Smooth muscle cell (in vitro differentiated cells): ENCODE measurements around the gene KRT14. TPM values are rescaled to one million over a fixed set of nuclear protein-coding genes. Genes with fewer than 3 reads are reported as not detected.
A peak's percentile ranks its signal among the peaks of the same experiment; 100 is the strongest.

Source experiments
- DNase-seq: peaks from one replicate; lab custom pipeline; 2025; ENCODE audit not compliant: unreplicated experiment; lab: John Stamatoyannopoulos, UW
- H2AFZ ChIP-seq: fragments of 200-600 bp; sonication (generic); 2 replicates; pipeline ENCODE4 v1.6.0; 2016; ENCODE audit warnings: antibody characterized with exemption, low read depth, mild to moderate bottlenecking
- H3F3A ChIP-seq: fragments of 200-600 bp; sonication (generic); 2 replicates; pipeline ENCODE4 v1.6.0; 2017; ENCODE audit warnings: antibody characterized with exemption, low read depth
- H3K27ac ChIP-seq: fragments of 200-600 bp; sonication (generic); 2 replicates; pipeline ENCODE4 v1.5.1; 2016; ENCODE audit warnings: low read depth, mild to moderate bottlenecking
- H3K27me3 ChIP-seq: fragments of 200-600 bp; sonication (generic); 2 replicates; pipeline ENCODE4 v1.6.1; 2016; ENCODE audit warnings: low read depth, mild to moderate bottlenecking
- H3K36me3 ChIP-seq: fragments of 200-600 bp; sonication (generic); 2 replicates; pipeline ENCODE4 v1.5.1; 2016; ENCODE audit warnings: low read depth
- H3K4me1 ChIP-seq: fragments of 200-600 bp; sonication (generic); 2 replicates; pipeline ENCODE4 v1.5.1; 2016; ENCODE audit warnings: low read depth
- H3K4me2 ChIP-seq: fragments of 200-600 bp; sonication (generic); 2 replicates; pipeline ENCODE4 v1.6.0; 2016; ENCODE audit warnings: mild to moderate bottlenecking
- H3K4me3 ChIP-seq: fragments of 200-600 bp; sonication (generic); 2 replicates; pipeline ENCODE4 v1.5.1; 2016; ENCODE audit warnings: mild to moderate bottlenecking
- H3K79me2 ChIP-seq: fragments of 200-600 bp; sonication (generic); 2 replicates; pipeline ENCODE4 v1.6.0; 2016; ENCODE audit warnings: low read depth, mild to moderate bottlenecking
- H3K9ac ChIP-seq: fragments of 200-600 bp; sonication (generic); 2 replicates; pipeline ENCODE4 v1.6.0; 2016; ENCODE audit warnings: low read depth
- H3K9me3 ChIP-seq: fragments of 200-600 bp; sonication (generic); replicated peaks from 2 replicates; pipeline ENCODE4 v1.5.1; 2016; ENCODE audit warnings: low read depth
- H4K20me1 ChIP-seq: fragments of 200-600 bp; sonication (generic); 2 replicates; pipeline ENCODE4 v1.6.0; 2016; ENCODE audit warnings: low read depth
- CTCF ChIP-seq: fragments of 200-600 bp; sonication (generic); IDR thresholded peaks from 2 replicates; pipeline ENCODE4 v1.5.1; 2017; ENCODE audit warnings: borderline replicate concordance, mild to moderate bottlenecking, antibody characterized with exemption; ENCODE audit not compliant: insufficient read depth, poor library complexity, severe bottlenecking
- WGBS: methylation state at CpG from one replicate; pipeline ENCODE4 v1.1.7; 2016; ENCODE audit warnings: low lambda C conversion rate; 5-methylcytosine and 5-hydroxymethylcytosine counted together
- polyA plus RNA-seq: library from polyadenylated mRNA; unstranded; fragments of >200 nt; fragmentation: Nextera tagmentation; extraction: Ambion mirVana; gene quantifications from 2 replicates; pipeline ENCODE4 v1.2.1, GENCODE V29; 2016
- total RNA-seq: library from RNA; depleted of rRNA; stranded (reverse); fragments of >200 nt; gene quantifications from 2 replicates; pipeline ENCODE4 v1.2.3, GENCODE V29; 2014

Gene KRT14
- total and polyA plus RNA-seq, 2 experiments from 2014 or later = 193 to 348 TPM

GRCh38 chr17:41539071-41539492 is 47.6 kb downstream of the KRT14 start:
- Histone ChIP-seq H3F3A (peaks cover 12% of the 10 kb centered on the region), H3K4me1 (peaks cover 16% of the 10 kb centered on the region), H2AFZ (no peak overlapping the region), H3K4me3 (no peak overlapping the region), H4K20me1 (no peaks in the 10 kb centered on the region), H3K36me3 (no peaks in the 10 kb centered on the region), H3K27ac (peak overlapping the region; percentile 54), H3K79me2 (no peaks in the 10 kb centered on the region), H3K4me2 (peak overlapping the region; percentile 70), H3K9ac (no peak overlapping the region), H3K27me3 (no peaks in the 10 kb centered on the region), H3K9me3 (no peaks in the 10 kb centered on the region)
- 48% methylated on average over 5 of the region's 5 CpGs for WGBS
- no peak for TF ChIP-seq CTCF
- DNase-seq = no peak

DNA sequence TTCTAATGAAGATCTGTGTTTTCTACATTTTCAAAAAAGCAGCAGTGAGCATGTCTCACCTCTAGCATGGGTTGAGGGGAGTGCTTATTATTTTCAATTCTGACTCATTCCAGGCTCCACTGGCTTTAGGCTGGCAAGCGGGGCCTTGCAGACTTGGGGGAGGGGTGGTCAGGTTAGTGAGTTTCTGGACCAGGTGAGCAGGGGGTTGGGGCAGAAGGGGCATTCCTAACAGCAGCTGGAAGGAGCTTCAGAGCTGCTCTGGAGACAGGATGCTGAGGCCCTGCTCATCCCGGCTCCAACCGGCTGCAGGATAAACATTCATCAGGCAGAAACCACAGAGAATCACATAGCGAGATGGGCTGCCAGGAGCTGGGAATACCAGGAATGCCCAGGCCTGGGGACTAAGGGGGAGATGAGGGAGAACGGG is 48.1 kb downstream of the KRT14 start:
- H3K27me3 ChIP-seq = no peaks in the 10 kb centered on the region
- H3K9ac ChIP-seq = no peak overlapping the region
- no peaks in the 10 kb centered on the region for H3K79me2 ChIP-seq
- H3F3A ChIP-seq = peaks cover 12% of the 10 kb centered on the region
- 4% methylated on average over 5 of the region's 5 CpGs for WGBS
- TF ChIP-seq CTCF = no peak
- peak overlapping the region; percentile 70 for H3K4me2 ChIP-seq
- H2AFZ ChIP-seq = no peak overlapping the region
- no peak overlapping the region for H3K4me3 ChIP-seq
- DNase-seq = no peak
- no peaks in the 10 kb centered on the region for H4K20me1 ChIP-seq
- no peaks in the 10 kb centered on the region for H3K36me3 ChIP-seq
- H3K4me1 ChIP-seq = peaks cover 15% of the 10 kb centered on the region
- peak overlapping the region; percentile 54 for H3K27ac ChIP-seq
- no peaks in the 10 kb centered on the region for H3K9me3 ChIP-seq

DNA sequence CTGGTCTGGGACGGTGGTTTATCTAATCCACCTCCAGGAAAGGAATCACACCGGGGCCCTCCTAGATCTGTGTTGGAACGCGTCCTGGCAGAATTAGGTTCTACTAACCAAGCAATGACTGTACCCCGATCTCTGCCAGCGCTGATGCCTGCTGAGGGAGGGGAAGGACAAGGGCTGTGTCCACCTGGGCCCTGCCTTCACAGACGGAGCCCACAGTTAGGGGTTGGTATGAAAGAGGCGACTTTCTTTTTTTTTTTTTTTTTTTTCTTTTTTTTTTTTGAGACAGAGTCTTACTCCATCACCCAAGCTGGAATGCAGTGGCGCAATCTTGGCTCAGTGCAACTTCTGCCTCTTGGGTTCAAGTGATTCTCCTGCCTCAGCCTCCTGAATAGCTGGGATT is 48.7 kb downstream of the KRT14 start:
- DNase-seq = no peak
- H3K4me1 ChIP-seq = peaks cover 15% of the 10 kb centered on the region
- H3K9ac ChIP-seq = no peak overlapping the region
- H3K27ac ChIP-seq = peak overlapping the region; percentile 54
- H3K4me3 ChIP-seq = no peak overlapping the region
- no peaks in the 10 kb centered on the region for H3K9me3 ChIP-seq
- H2AFZ ChIP-seq = no peak overlapping the region
- peak overlapping the region; percentile 70 for H3K4me2 ChIP-seq
- H3F3A ChIP-seq = peaks cover 12% of the 10 kb centered on the region
- no peak for TF ChIP-seq CTCF
- no peaks in the 10 kb centered on the region for H3K79me2 ChIP-seq
- H3K27me3 ChIP-seq = no peaks in the 10 kb centered on the region
- H3K36me3 ChIP-seq = no peaks in the 10 kb centered on the region
- no peaks in the 10 kb centered on the region for H4K20me1 ChIP-seq
- 74% methylated on average over 8 of the region's 9 CpGs for WGBS

DNA sequence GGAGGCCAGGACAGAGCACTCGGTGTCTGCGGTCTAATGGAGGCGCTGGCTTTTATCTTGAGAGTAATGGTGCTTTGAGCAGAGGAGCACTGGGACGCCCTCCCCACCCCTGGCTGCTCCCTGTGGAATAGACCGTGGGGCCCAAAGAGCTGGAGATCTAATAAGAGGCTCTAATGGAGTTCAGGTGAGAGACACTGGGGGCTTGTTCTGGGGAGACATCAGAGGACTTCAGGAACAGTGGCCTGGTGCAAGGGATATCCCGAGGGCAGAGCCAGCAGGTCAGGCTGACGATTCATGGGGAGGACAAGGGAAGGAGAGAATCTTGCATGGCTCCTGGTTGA is 49.1 kb downstream of the KRT14 start:
- no peaks in the 10 kb centered on the region for H3K27me3 ChIP-seq
- no peak for TF ChIP-seq CTCF
- no peak for DNase-seq
- no peak overlapping the region for H3K9ac ChIP-seq
- H3K79me2 ChIP-seq = no peaks in the 10 kb centered on the region
- H4K20me1 ChIP-seq = no peaks in the 10 kb centered on the region
- peaks cover 15% of the 10 kb centered on the region for H3K4me1 ChIP-seq
- H3K36me3 ChIP-seq = no peaks in the 10 kb centered on the region
- H3K9me3 ChIP-seq = no peaks in the 10 kb centered on the region
- peaks cover 12% of the 10 kb centered on the region for H3F3A ChIP-seq
- 63% methylated on average over 7 of the region's 7 CpGs for WGBS
- no peak overlapping the region for H2AFZ ChIP-seq
- no peak overlapping the region for H3K4me2 ChIP-seq
- H3K27ac ChIP-seq = peak overlapping the region; percentile 38
- no peak overlapping the region for H3K4me3 ChIP-seq
